Skin of body (tissue), 2 donors: ENCODE data around the gene LPCAT3. TPM values are rescaled to one million over a fixed set of nuclear protein-coding genes. Genes with fewer than 3 reads are reported as not detected.
A peak's percentile ranks its signal among the peaks of the same experiment; 100 is the strongest.
"Not testable (repeated sequence)": the region's sequence is repeated elsewhere in the genome, so short reads cannot be mapped to it uniquely, and the experiment has no call there.

ENCODE experiments used
- DNase-seq: peaks from one replicate; lab custom pipeline; 2025; lab: John Stamatoyannopoulos, UW
- total RNA-seq: library from RNA; depleted of rRNA; stranded (reverse); fragments of >200 nt; gene quantifications from one replicate; pipeline ENCODE4 v1.2.3, GENCODE V29; 2014

LPCAT3 gene
- 24.9 TPM for total RNA-seq

GRCh38 chr12:7018350-7019042 is at the start of gene LPCAT3:
Gene LPCAT3 (minus strand): TSS chr12:7018476. CDS start chr12:7018424, 52 bp downstream.
- DNase-seq = peak; percentile 92

- DNase-seq = no peak
These were observed 48.8 kb upstream of the LPCAT3 start for GRCh38 chr12:7067096-7067495.

GRCh38 chr12:7066596-7066995 is 48.3 kb upstream of the LPCAT3 start:
- no peak for DNase-seq

GRCh38 chr12:7065073-7065623 is 46.9 kb upstream of the LPCAT3 start:
- no peak for DNase-seq

GRCh38 chr12:7064516-7064915 is 46.2 kb upstream of the LPCAT3 start:
- no peak for DNase-seq

- DNase-seq = no peak
These were observed 43.3 kb upstream of the LPCAT3 start for GRCh38 chr12:7061596-7061995.

- no peak for DNase-seq
These were observed 42.9 kb upstream of the LPCAT3 start for GRCh38 chr12:7061138-7061537.

GRCh38 chr12:7060353-7060954 is 42.2 kb upstream of the LPCAT3 start, which contains the start of gene C1S:
Gene C1S (plus strand): TSS chr12:7060718. CDS start chr12:7061913, 1,195 bp downstream.
- peak; percentile 91 for DNase-seq

GRCh38 chr12:7059780-7060179 is 41.5 kb upstream of the LPCAT3 start:
- DNase-seq = no peak

GRCh38 chr12:7058850-7059395 is 40.6 kb upstream of the LPCAT3 start:
- DNase-seq = no peak

GRCh38 chr12:7058163-7058845 is 40.0 kb upstream of the LPCAT3 start:
- DNase-seq = no peak

- DNase-seq = not testable (repeated sequence)
These were observed 37.5 kb upstream of the LPCAT3 start for GRCh38 chr12:7055736-7056135.

GRCh38 chr12:7054925-7055324 is 36.6 kb upstream of the LPCAT3 start:
- no peak for DNase-seq

GRCh38 chr12:7049973-7050372 is 31.7 kb upstream of the LPCAT3 start:
- not testable (repeated sequence) for DNase-seq

- DNase-seq = not testable (repeated sequence)
These were observed 31.2 kb upstream of the LPCAT3 start for GRCh38 chr12:7049445-7049951.

GRCh38 chr12:7047306-7047705 is 29.0 kb upstream of the LPCAT3 start:
- DNase-seq = no peak

GRCh38 chr12:7046383-7047105 is 28.3 kb upstream of the LPCAT3 start:
- DNase-seq = no peak

GRCh38 chr12:7045913-7046312 is 27.6 kb upstream of the LPCAT3 start:
- DNase-seq = no peak

- no peak for DNase-seq
These were observed 24.6 kb upstream of the LPCAT3 start for GRCh38 chr12:7042842-7043241.

- DNase-seq = no peak
These were observed 21.1 kb upstream of the LPCAT3 start for GRCh38 chr12:7039403-7039802.

GRCh38 chr12:7038591-7038990 is 20.3 kb upstream of the LPCAT3 start:
- DNase-seq = no peak
